Transverse colon (tissue), 4 donors: ENCODE results near the gene TEX13A.
A peak's percentile ranks its signal among the peaks of the same experiment; 100 is the strongest.

Experiments used
- POLR2AphosphoS5 ChIP-seq, 3 donors: sonication (generic); formaldehyde crosslinking; IDR thresholded peaks; one replicate each; pipeline ENCODE4 v1.6.1; 2016; ENCODE audit warnings: antibody characterized with exemption in 3 of 3
- TF ChIP-seq, protein P1 (sequence below), 5 experiments: fragments of 200-600 bp in 3 of 5; fragments of 450-650 bp in 2 of 5; sonication (generic) in 3 of 5; IDR thresholded peaks; 1 replicate in 2 of 5; 2 replicates in 3 of 5; pipeline ENCODE4 v1.5.1; 2016 to 2017; ENCODE audit warnings: antibody characterized with exemption in 5 of 5, inconsistent platforms in 3 of 5, mild to moderate bottlenecking in 2 of 5, moderate library complexity in 1 of 5

DNA sequence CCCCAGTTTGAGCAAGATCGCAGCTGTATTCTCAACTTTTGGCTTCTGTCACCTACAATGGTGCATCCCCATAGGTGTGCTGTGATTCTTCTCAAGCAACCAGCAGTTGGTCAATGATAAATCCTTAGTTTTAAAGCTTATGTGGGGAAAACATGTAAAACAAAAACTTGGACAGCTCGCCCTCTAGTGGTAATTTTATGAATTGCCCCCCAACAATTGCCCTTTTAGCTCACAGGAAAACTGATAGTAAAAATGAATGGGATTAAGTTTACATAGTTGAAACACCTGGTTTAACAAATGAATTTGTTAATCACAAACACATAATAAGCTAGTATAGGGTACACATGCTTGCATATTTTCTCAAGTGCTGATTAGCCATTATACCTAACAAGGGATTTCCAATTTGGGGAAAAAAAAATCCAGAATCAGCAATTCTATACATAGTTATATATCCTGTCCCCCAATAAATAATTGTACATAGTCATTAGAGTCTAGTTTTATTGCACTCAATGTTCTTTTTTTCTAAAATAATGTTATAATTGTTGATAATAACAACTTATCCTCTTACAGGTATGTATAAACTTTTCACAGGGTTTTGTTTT, 30.1 kb downstream of the TEX13A start:
- TF ChIP-seq, protein P1, sequence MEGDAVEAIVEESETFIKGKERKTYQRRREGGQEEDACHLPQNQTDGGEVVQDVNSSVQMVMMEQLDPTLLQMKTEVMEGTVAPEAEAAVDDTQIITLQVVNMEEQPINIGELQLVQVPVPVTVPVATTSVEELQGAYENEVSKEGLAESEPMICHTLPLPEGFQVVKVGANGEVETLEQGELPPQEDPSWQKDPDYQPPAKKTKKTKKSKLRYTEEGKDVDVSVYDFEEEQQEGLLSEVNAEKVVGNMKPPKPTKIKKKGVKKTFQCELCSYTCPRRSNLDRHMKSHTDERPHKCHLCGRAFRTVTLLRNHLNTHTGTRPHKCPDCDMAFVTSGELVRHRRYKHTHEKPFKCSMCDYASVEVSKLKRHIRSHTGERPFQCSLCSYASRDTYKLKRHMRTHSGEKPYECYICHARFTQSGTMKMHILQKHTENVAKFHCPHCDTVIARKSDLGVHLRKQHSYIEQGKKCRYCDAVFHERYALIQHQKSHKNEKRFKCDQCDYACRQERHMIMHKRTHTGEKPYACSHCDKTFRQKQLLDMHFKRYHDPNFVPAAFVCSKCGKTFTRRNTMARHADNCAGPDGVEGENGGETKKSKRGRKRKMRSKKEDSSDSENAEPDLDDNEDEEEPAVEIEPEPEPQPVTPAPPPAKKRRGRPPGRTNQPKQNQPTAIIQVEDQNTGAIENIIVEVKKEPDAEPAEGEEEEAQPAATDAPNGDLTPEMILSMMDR (IDR thresholded peaks at IDR 0.05) = peak; percentile 47 to 84 (median 63)
- TF ChIP-seq POLR2AphosphoS5 (IDR thresholded peaks at IDR 0.05) = no peak
